Stimulated activated CD4-positive, alpha-beta T cell treated with anti-CD3 and anti-CD28 coated beads, TNF-alpha, amount 100 ng/mL, for 24 hours (primary cell): Measurements from ENCODE around the gene FSIP1.

Experiments used
- DNase-seq, 3 experiments: peaks; one replicate each; pipeline ENCODE4 v3.0.0-alpha.2; 2020; ENCODE audit warnings: low read depth in 3 of 3

FSIP1 gene

GRCh38 chr15:39618063-39618823 lies 164.4 kb downstream of the FSIP1 start:
- no peak for DNase-seq

- no peak for DNase-seq
Observed at GRCh38 chr15:39616731-39617455, 165.7 kb downstream of the FSIP1 start.

- no peak for DNase-seq
Observed at GRCh38 chr15:39613861-39614260, 168.8 kb downstream of the FSIP1 start.

- DNase-seq = no peak
Observed at GRCh38 chr15:39613271-39613670, 169.4 kb downstream of the FSIP1 start.

GRCh38 chr15:39610665-39611064 lies 172.0 kb downstream of the FSIP1 start:
- DNase-seq = no peak

- no peak for DNase-seq
Observed at GRCh38 chr15:39609166-39609916, 173.3 kb downstream of the FSIP1 start.

- no peak for DNase-seq
Observed at GRCh38 chr15:39608185-39609139, 174.2 kb downstream of the FSIP1 start.

- DNase-seq = no peak
Observed at GRCh38 chr15:39605146-39605545, 177.5 kb downstream of the FSIP1 start.

GRCh38 chr15:39602143-39602542 lies 180.5 kb downstream of the FSIP1 start:
- no peak for DNase-seq

- no peak for DNase-seq
Observed at GRCh38 chr15:39599871-39600270, 182.8 kb downstream of the FSIP1 start.

GRCh38 chr15:39598958-39599845 lies 183.4 kb downstream of the FSIP1 start:
- DNase-seq = no peak

GRCh38 chr15:39598186-39598850 lies 184.3 kb downstream of the FSIP1 start:
- DNase-seq = no peak

- no peak for DNase-seq
Observed at GRCh38 chr15:39597751-39598185, 184.9 kb downstream of the FSIP1 start.

- DNase-seq = no peak
Observed at GRCh38 chr15:39597336-39597735, 185.3 kb downstream of the FSIP1 start.

- DNase-seq = no peak
Observed at GRCh38 chr15:39596358-39597051, 186.1 kb downstream of the FSIP1 start.

- DNase-seq = no peak
Observed at GRCh38 chr15:39595338-39596221, 187.1 kb downstream of the FSIP1 start.

- DNase-seq = no peak
Observed at GRCh38 chr15:39594446-39595337, 187.9 kb downstream of the FSIP1 start.
